Suprapubic skin (tissue), 4 donors: Measurements from ENCODE around the gene FAM193B.

Source experiments
- EP300 ChIP-seq: sonication (generic); formaldehyde crosslinking; IDR thresholded peaks from one replicate; pipeline ENCODE4 v1.6.1; 2017; ENCODE audit warnings: antibody characterized with exemption
- POLR2A ChIP-seq, 2 donors: fragments of 450-650 bp; IDR thresholded peaks; one replicate each; pipeline ENCODE4 v1.6.1; 2017; ENCODE audit warnings: antibody characterized with exemption in 2 of 2, mild to moderate bottlenecking in 2 of 2, moderate library complexity in 2 of 2
- POLR2AphosphoS5 ChIP-seq, 3 donors: sonication (generic); formaldehyde crosslinking; IDR thresholded peaks; one replicate each; pipeline ENCODE4 v1.6.1; 2017; ENCODE audit warnings: antibody characterized with exemption in 3 of 3
- TF ChIP-seq, protein P1 (sequence below), 2 donors: fragments of 200-600 bp in 1 of 2; fragments of 450-650 bp in 1 of 2; sonication (generic) in 1 of 2; IDR thresholded peaks; one replicate each; pipeline ENCODE4 v1.5.1; 2016 to 2019; ENCODE audit warnings: antibody characterized with exemption in 2 of 2, mild to moderate bottlenecking in 1 of 2, moderate library complexity in 1 of 2

- no peak for TF ChIP-seq POLR2AphosphoS5 (IDR thresholded peaks at IDR 0.05)
- TF ChIP-seq, protein P1, sequence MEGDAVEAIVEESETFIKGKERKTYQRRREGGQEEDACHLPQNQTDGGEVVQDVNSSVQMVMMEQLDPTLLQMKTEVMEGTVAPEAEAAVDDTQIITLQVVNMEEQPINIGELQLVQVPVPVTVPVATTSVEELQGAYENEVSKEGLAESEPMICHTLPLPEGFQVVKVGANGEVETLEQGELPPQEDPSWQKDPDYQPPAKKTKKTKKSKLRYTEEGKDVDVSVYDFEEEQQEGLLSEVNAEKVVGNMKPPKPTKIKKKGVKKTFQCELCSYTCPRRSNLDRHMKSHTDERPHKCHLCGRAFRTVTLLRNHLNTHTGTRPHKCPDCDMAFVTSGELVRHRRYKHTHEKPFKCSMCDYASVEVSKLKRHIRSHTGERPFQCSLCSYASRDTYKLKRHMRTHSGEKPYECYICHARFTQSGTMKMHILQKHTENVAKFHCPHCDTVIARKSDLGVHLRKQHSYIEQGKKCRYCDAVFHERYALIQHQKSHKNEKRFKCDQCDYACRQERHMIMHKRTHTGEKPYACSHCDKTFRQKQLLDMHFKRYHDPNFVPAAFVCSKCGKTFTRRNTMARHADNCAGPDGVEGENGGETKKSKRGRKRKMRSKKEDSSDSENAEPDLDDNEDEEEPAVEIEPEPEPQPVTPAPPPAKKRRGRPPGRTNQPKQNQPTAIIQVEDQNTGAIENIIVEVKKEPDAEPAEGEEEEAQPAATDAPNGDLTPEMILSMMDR (IDR thresholded peaks at IDR 0.05): no peak
- TF ChIP-seq POLR2A (IDR thresholded peaks at IDR 0.05): no peak
- no peak for TF ChIP-seq EP300
Observed at GRCh38 chr5:177509381-177509951, 44.9 kb downstream of the FAM193B start, which contains the start of gene DOK3.
